Loucy (cell line): ENCODE results near the gene SP4.

Experiments
- EZH2phosphoT487 ChIP-seq: fragments of 200-600 bp; IDR thresholded peaks from 2 replicates; pipeline ENCODE4 v1.6.1; 2018; ENCODE audit warnings: antibody characterized with exemption, mild to moderate bottlenecking, moderate library complexity, borderline replicate concordance
- TF ChIP-seq, protein P1 (sequence below): fragments of 200-600 bp; sonication (generic); conservative IDR thresholded peaks from 2 replicates; pipeline ENCODE4 v1.5.1; 2014; ENCODE audit warnings: mild to moderate bottlenecking, antibody characterized with exemption, low read length

DNA sequence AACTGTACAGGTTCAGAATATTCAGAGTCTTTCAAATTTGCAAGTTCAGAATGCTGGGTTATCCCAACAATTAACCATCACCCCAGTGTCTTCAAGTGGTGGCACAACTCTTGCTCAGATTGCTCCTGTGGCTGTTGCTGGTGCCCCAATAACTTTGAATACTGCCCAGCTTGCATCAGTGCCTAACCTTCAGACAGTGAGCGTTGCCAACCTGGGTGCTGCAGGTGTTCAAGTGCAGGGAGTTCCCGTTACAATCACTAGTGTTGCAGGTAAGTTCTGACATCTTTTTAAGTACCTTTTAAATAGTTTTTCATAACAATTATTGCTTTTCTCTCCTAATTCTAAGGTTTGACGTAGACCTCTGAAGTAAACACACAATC is 2.7 kb downstream of the SP4 start:
- TF ChIP-seq, protein P1, sequence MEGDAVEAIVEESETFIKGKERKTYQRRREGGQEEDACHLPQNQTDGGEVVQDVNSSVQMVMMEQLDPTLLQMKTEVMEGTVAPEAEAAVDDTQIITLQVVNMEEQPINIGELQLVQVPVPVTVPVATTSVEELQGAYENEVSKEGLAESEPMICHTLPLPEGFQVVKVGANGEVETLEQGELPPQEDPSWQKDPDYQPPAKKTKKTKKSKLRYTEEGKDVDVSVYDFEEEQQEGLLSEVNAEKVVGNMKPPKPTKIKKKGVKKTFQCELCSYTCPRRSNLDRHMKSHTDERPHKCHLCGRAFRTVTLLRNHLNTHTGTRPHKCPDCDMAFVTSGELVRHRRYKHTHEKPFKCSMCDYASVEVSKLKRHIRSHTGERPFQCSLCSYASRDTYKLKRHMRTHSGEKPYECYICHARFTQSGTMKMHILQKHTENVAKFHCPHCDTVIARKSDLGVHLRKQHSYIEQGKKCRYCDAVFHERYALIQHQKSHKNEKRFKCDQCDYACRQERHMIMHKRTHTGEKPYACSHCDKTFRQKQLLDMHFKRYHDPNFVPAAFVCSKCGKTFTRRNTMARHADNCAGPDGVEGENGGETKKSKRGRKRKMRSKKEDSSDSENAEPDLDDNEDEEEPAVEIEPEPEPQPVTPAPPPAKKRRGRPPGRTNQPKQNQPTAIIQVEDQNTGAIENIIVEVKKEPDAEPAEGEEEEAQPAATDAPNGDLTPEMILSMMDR: no peak
- TF ChIP-seq EZH2phosphoT487: no peak
